GM19239 (cell line): ENCODE data around the gene CLK3.
"Not testable (repeated sequence)": the region's sequence is repeated elsewhere in the genome, so short reads cannot be mapped to it uniquely, and the experiment has no call there.

Experiments
- DNase-seq: peaks from one replicate; pipeline ENCODE4 v3.0.0; 2011; ENCODE audit warnings: low spot score; ENCODE audit not compliant: insufficient read length
- FAIRE-seq: peaks from 2 replicates; lab custom pipeline; 2011; peaks lifted over from hg19 to GRCh38; lab: Jason Lieb, UNC

Gene CLK3

GRCh38 chr15:74619916-74620635 lies 4.4 kb downstream of the CLK3 start:
- DNase-seq (no peak), FAIRE-seq (no peak)

GRCh38 chr15:74620636-74621545 lies 5.3 kb downstream of the CLK3 start:
- DNase-seq, result peak; percentile 81
- peak; percentile 95 for FAIRE-seq

- FAIRE-seq (no peak), DNase-seq (no peak)
Observed at GRCh38 chr15:74621546-74621920, 5.9 kb downstream of the CLK3 start.

GRCh38 chr15:74621936-74622335 lies 6.3 kb downstream of the CLK3 start:
- FAIRE-seq (peak; percentile 31), DNase-seq (no peak)

GRCh38 chr15:74622758-74623157 lies 7.1 kb downstream of the CLK3 start:
- DNase-seq, result no peak

GRCh38 chr15:74624020-74624602 lies 8.5 kb downstream of the CLK3 start:
- no peak for DNase-seq

More at GRCh38 chr15:74622758-74623157, 7.1 kb downstream of the CLK3 start:
- FAIRE-seq, result no peak

GRCh38 chr15:74625693-74626092 lies 10.1 kb downstream of the CLK3 start:
- DNase-seq (no peak), FAIRE-seq (no peak)

More at GRCh38 chr15:74624020-74624602, 8.5 kb downstream of the CLK3 start:
- no peak for FAIRE-seq

GRCh38 chr15:74626336-74626735 lies 10.7 kb downstream of the CLK3 start:
- FAIRE-seq (no peak), DNase-seq (no peak)

GRCh38 chr15:74626752-74627692 lies 11.4 kb downstream of the CLK3 start:
- FAIRE-seq (peak; percentile 57), DNase-seq (peak; percentile 38)

GRCh38 chr15:74627766-74628165 lies 12.1 kb downstream of the CLK3 start:
- FAIRE-seq, result no peak

GRCh38 chr15:74628199-74628598 lies 12.6 kb downstream of the CLK3 start:
- FAIRE-seq (no peak), DNase-seq (no peak)

More at GRCh38 chr15:74627766-74628165, 12.1 kb downstream of the CLK3 start:
- no peak for DNase-seq

- no peak for DNase-seq
- no peak for FAIRE-seq
Observed at GRCh38 chr15:74628949-74629348, 13.3 kb downstream of the CLK3 start.

GRCh38 chr15:74629696-74630095 lies 14.1 kb downstream of the CLK3 start:
- not testable (repeated sequence) for FAIRE-seq, DNase-seq

GRCh38 chr15:74630284-74631086 lies 14.8 kb downstream of the CLK3 start:
- FAIRE-seq (no peak), DNase-seq (no peak)

GRCh38 chr15:74631087-74631385 lies 15.4 kb downstream of the CLK3 start:
- DNase-seq, result no peak
- FAIRE-seq, result no peak

- FAIRE-seq, result no peak
- no peak for DNase-seq
Observed at GRCh38 chr15:74631408-74631807, 15.8 kb downstream of the CLK3 start.

GRCh38 chr15:74631935-74632560 lies 16.4 kb downstream of the CLK3 start:
- FAIRE-seq, result peak; percentile 74
- peak; percentile 65 for DNase-seq

GRCh38 chr15:74632601-74633000 lies 17.0 kb downstream of the CLK3 start:
- FAIRE-seq (no peak), DNase-seq (no peak)

GRCh38 chr15:74633781-74634180 lies 18.1 kb downstream of the CLK3 start:
- DNase-seq (no peak), FAIRE-seq (no peak)
